Measurements from ENCODE around the gene ADCY10.
"Not testable (repeated sequence)": the region's sequence is repeated elsewhere in the genome, so short reads cannot be mapped to it uniquely, and the experiment has no call there.

ADCY10 gene

GRCh38 chr1:167887187-167887586, 26.7 kb downstream of the ADCY10 start:
- DNase-seq (ENCODE audit: low read depth) = not testable (repeated sequence)

GRCh38 chr1:167882376-167882775, 31.6 kb downstream of the ADCY10 start:
- DNase-seq (ENCODE audit: low read depth) = no peak

- no peak for DNase-seq (ENCODE audit: low read depth)
These were observed 32.1 kb downstream of the ADCY10 start for GRCh38 chr1:167881786-167882185.

- DNase-seq (ENCODE audit: low read depth) = no peak
These were observed 32.9 kb downstream of the ADCY10 start for GRCh38 chr1:167881069-167881468.

- no peak for DNase-seq (ENCODE audit: low read depth)
These were observed 33.3 kb downstream of the ADCY10 start for GRCh38 chr1:167880580-167881021.

GRCh38 chr1:167879508-167879907, 34.4 kb downstream of the ADCY10 start:
- no peak for DNase-seq (ENCODE audit: low read depth)

- DNase-seq (ENCODE audit: low read depth) = no peak
These were observed 35.4 kb downstream of the ADCY10 start for GRCh38 chr1:167878372-167879160.

- no peak for DNase-seq (ENCODE audit: low read depth)
These were observed 37.2 kb downstream of the ADCY10 start for GRCh38 chr1:167876597-167877175.

GRCh38 chr1:167871331-167871730, 42.6 kb downstream of the ADCY10 start:
- DNase-seq (ENCODE audit: low read depth) = no peak

- DNase-seq (ENCODE audit: low read depth) = not testable (repeated sequence)
These were observed 44.6 kb downstream of the ADCY10 start for GRCh38 chr1:167869157-167870001.

- not testable (repeated sequence) for DNase-seq (ENCODE audit: low read depth)
These were observed 47.1 kb downstream of the ADCY10 start for GRCh38 chr1:167866739-167867414.

- DNase-seq (ENCODE audit: low read depth) = not testable (repeated sequence)
These were observed 47.6 kb downstream of the ADCY10 start for GRCh38 chr1:167866326-167866725.

GRCh38 chr1:167865804-167866308, 48.1 kb downstream of the ADCY10 start:
- not testable (repeated sequence) for DNase-seq (ENCODE audit: low read depth)

- DNase-seq (ENCODE audit: low read depth) = not testable (repeated sequence)
These were observed 48.7 kb downstream of the ADCY10 start for GRCh38 chr1:167865193-167865592.

GRCh38 chr1:167864392-167865032, 49.4 kb downstream of the ADCY10 start:
- DNase-seq (ENCODE audit: low read depth) = no peak

GRCh38 chr1:167863921-167864279, 50.0 kb downstream of the ADCY10 start:
- DNase-seq (ENCODE audit: low read depth) = no peak

GRCh38 chr1:167863191-167863920, 50.6 kb downstream of the ADCY10 start:
- not testable (repeated sequence) for DNase-seq (ENCODE audit: low read depth)

GRCh38 chr1:167862432-167863076, 51.4 kb downstream of the ADCY10 start:
- no peak for DNase-seq (ENCODE audit: low read depth)

- no peak for DNase-seq (ENCODE audit: low read depth)
These were observed 52.1 kb downstream of the ADCY10 start for GRCh38 chr1:167861664-167862381.

Measured in HS-27A (cell line).